Measurements from ENCODE around the gene KIF26A. TPM values are rescaled to one million over a fixed set of nuclear protein-coding genes. Genes with fewer than 3 reads are reported as not detected.
A peak's percentile ranks its signal among the peaks of the same experiment; 100 is the strongest.

KIF26A gene
- total and polyA plus RNA-seq, 2 experiments from 2014 or later = 5.6 to 103 TPM

GRCh38 chr14:104187121-104187889 lies 48.9 kb downstream of the KIF26A start (continued):
- TF ChIP-seq REST (IDR thresholded peaks at IDR 0.05; ENCODE audit: unreplicated experiment) = no peak
- TF ChIP-seq EZH2 (IDR thresholded peaks at IDR 0.05; ENCODE audit: low read depth, unreplicated experiment) = no peak
- no peak for TF ChIP-seq POLR2AphosphoS5 (IDR thresholded peaks at IDR 0.05; ENCODE audit: low read depth)
- no peak for TF ChIP-seq ZNF331 (CRISPR knock-in tag; IDR thresholded peaks at IDR 0.05; ENCODE audit: low read depth)
- no peak for TF ChIP-seq CTCF (conservative IDR thresholded peaks at IDR 0.05; ENCODE audit: low read depth in 2 of 2)
- TF ChIP-seq EZH2phosphoT487 (IDR thresholded peaks at IDR 0.05; ENCODE audit: unreplicated experiment) = no peak
- TF ChIP-seq STAT1 (IDR thresholded peaks at IDR 0.05; ENCODE audit: unreplicated experiment) = no peak

- H3K4me3 ChIP-seq = no peak overlapping the region
- H3K79me2 ChIP-seq (replicated peaks; ENCODE audit: insufficient read depth) = no peaks in the 10 kb centered on the region
- Mint-ChIP-seq H3K27ac (no peak overlapping the region), H3K4me1 (peaks cover 3% of the 10 kb centered on the region; the same call in 2 of the 3 replicates), H3K4me3 (no peak overlapping the region), H3K36me3 (ENCODE audit: low read depth) (no peaks in the 10 kb centered on the region), H3K27me3 (ENCODE audit: insufficient read depth, low read depth, poor library complexity) (peaks cover 12% of the 10 kb centered on the region), H3K9me3 (no peaks in the 10 kb centered on the region)
- no peak overlapping the region for H3K4me2 ChIP-seq
- no peaks in the 10 kb centered on the region for H3K27me3 ChIP-seq (ENCODE audit: insufficient read depth)
- H2AFZ ChIP-seq = no peak overlapping the region
- no peak overlapping the region for H3K27ac ChIP-seq (ENCODE audit: low read depth)
- no peaks in the 10 kb centered on the region for H3K36me3 ChIP-seq (ENCODE audit: insufficient read depth)
- H3F3A ChIP-seq (replicated peaks; ENCODE audit: low read depth) = no peaks in the 10 kb centered on the region
- H4K20me1 ChIP-seq (replicated peaks; ENCODE audit: insufficient read depth) = no peaks in the 10 kb centered on the region
- no peaks in the 10 kb centered on the region for H3K9me2 ChIP-seq (ENCODE audit: insufficient read depth)
- no peaks in the 10 kb centered on the region for H3K4me1 ChIP-seq (ENCODE audit: insufficient read depth)
- peak; percentile 54 for DNase-seq (ENCODE audit: low spot score)
- ATAC-seq = peak; percentile 33
- TF ChIP-seq EZH2 (IDR thresholded peaks at IDR 0.05; ENCODE audit: low read depth, unreplicated experiment) (no peak), CTCF (conservative IDR thresholded peaks at IDR 0.05; ENCODE audit: low read depth in 2 of 2) (peak in 1 of 2 experiments; percentile 31; a peak in 1 of 4 replicates), STAT1 (IDR thresholded peaks at IDR 0.05; ENCODE audit: unreplicated experiment) (no peak), ETS1 (IDR thresholded peaks at IDR 0.05) (no peak)
Measured at GRCh38 chr14:104187931-104188726, 49.7 kb downstream of the KIF26A start.
